HepG2 (cell line): ENCODE measurements around the gene GATC. TPM values are rescaled to one million over a fixed set of nuclear protein-coding genes. Genes with fewer than 3 reads are reported as not detected.

Source experiments
- ATAC-seq: fragments of 200-7000 bp; cut with Tn5 transposase; 3 replicates; pipeline ENCODE4 v1.9.1; 2020; ENCODE audit warnings: mild to moderate bottlenecking, moderate library complexity
- BruUV-seq: library from RNA; stranded (reverse); fragments of 400-500 nt; replicated peaks from 2 replicates; lab custom pipeline; 2021; lab: Mats Ljungman, UMichigan
- CTCF ChIA-PET: fragments of 300-600 bp; formaldehyde crosslinking; extraction: SDS; loops from one replicate; lab custom pipeline; 2021; ENCODE audit warnings: low total read pairs, inconsistent platforms, low intra/inter-chr PET ratio; lab: Yijun Ruan, JAX
- POLR2A ChIA-PET: fragments of 350-600 bp; sonication (Branson Sonifier 250); formaldehyde crosslinking; loops from one replicate; lab custom pipeline; 2020; ENCODE audit warnings: antibody characterized with exemption, inconsistent platforms; lab: Yijun Ruan, JAX
- DNase-seq: peaks from one replicate; pipeline ENCODE4 v3.0.0-alpha.2; 2015; ENCODE audit warnings: low spot score
- FAIRE-seq: peaks from 3 replicates; lab custom pipeline; 2011; peaks lifted over from hg19 to GRCh38; lab: Jason Lieb, UNC
- H2AFZ ChIP-seq: one replicate; pipeline ENCODE4 v1.6.1; 2011; ENCODE audit warnings: low read length, inconsistent platforms
- H3K27ac ChIP-seq: fragments of 300-600 bp; 3 replicates; pipeline ENCODE4 v1.8.0; 2011; ENCODE audit warnings: mixed run types, mild to moderate bottlenecking, mixed read lengths, low read length, inconsistent platforms; ENCODE audit not compliant: insufficient read depth; ENCODE audit errors: extremely low read length
- H3K27me3 ChIP-seq, 2 experiments: fragments of 200-600 bp in 1 of 2; 2 replicates in 1 of 2; 3 replicates in 1 of 2; pipeline versions ENCODE4 v1.6.0 to v1.8.0; 2011; ENCODE audit warnings: low read length in 2 of 2, mild to moderate bottlenecking in 2 of 2, moderate library complexity in 2 of 2, inconsistent platforms in 1 of 2; ENCODE audit not compliant: insufficient read depth in 2 of 2, control insufficient read depth in 1 of 2
- H3K36me3 ChIP-seq, 2 experiments: fragments of 200-600 bp in 1 of 2; replicated peaks in 1 of 2; 2 replicates in 1 of 2; 3 replicates in 1 of 2; pipeline versions ENCODE4 v1.5.1 to v1.8.0; 2011; ENCODE audit warnings: low read length in 2 of 2, inconsistent platforms in 1 of 2; ENCODE audit not compliant: insufficient read depth in 2 of 2, control insufficient read depth in 1 of 2
- H3K4me1 ChIP-seq: 2 replicates; pipeline ENCODE4 v1.5.1; 2012; ENCODE audit warnings: low read length, inconsistent platforms; ENCODE audit not compliant: insufficient read depth
- H3K4me2 ChIP-seq: 2 replicates; pipeline ENCODE4 v1.6.0; 2011; ENCODE audit warnings: low read depth, low read length, inconsistent platforms
- H3K4me3 ChIP-seq, 3 experiments: fragments of 200-600 bp in 1 of 3; sonication (generic), shearing (Covaris generic) in 1 of 3; replicated peaks in 1 of 3; 2 replicates each; pipeline ENCODE4 v1.5.1; 2011 to 2016; ENCODE audit warnings: low read length in 3 of 3, inconsistent platforms in 2 of 3, low read depth in 2 of 3, mild to moderate bottlenecking in 2 of 3, control low read depth in 1 of 3, mixed read lengths in 1 of 3; ENCODE audit not compliant: insufficient read depth in 1 of 3
- H3K79me2 ChIP-seq: one replicate; pipeline ENCODE4 v1.6.1; 2011; ENCODE audit warnings: low read length, inconsistent platforms; ENCODE audit not compliant: insufficient read depth
- H3K9ac ChIP-seq: 2 replicates; pipeline ENCODE4 v1.6.0; 2011; ENCODE audit warnings: mild to moderate bottlenecking, low read depth, low read length, inconsistent platforms; ENCODE audit not compliant: insufficient read depth
- H3K9me3 ChIP-seq: 2 replicates; pipeline ENCODE4 v1.5.1; 2012; ENCODE audit warnings: mild to moderate bottlenecking, low read length
- H4K20me1 ChIP-seq: 2 replicates; pipeline ENCODE4 v1.6.0; 2011; ENCODE audit warnings: inconsistent platforms, mild to moderate bottlenecking, low read length, moderate library complexity; ENCODE audit not compliant: insufficient read depth
- CENPX ChIP-seq: sonication (generic); formaldehyde crosslinking; IDR thresholded peaks from 2 replicates; pipeline ENCODE4 v1.9.0; 2021; ENCODE audit warnings: mild to moderate bottlenecking, missing genetic modification reagents, moderate library complexity
- FOXK1 ChIP-seq: sonication (generic); formaldehyde crosslinking; IDR thresholded peaks from 2 replicates; pipeline ENCODE4 v1.4.0; 2020; ENCODE audit warnings: low read depth, missing genetic modification reagents, borderline replicate concordance
- HES4 ChIP-seq: sonication (generic); formaldehyde crosslinking; IDR thresholded peaks from 2 replicates; pipeline ENCODE4 v1.9.0; 2021; ENCODE audit warnings: mild to moderate bottlenecking, missing genetic modification reagents, borderline replicate concordance
- KDM1A ChIP-seq: IDR thresholded peaks from 2 replicates; pipeline ENCODE4 v1.6.1; 2016; ENCODE audit warnings: missing compliant biosample characterization
- MED13 ChIP-seq: sonication (generic); formaldehyde crosslinking; IDR thresholded peaks from 2 replicates; pipeline ENCODE4 v1.5.0; 2020; ENCODE audit warnings: missing genetic modification reagents
- PAF1 ChIP-seq: IDR thresholded peaks from 2 replicates; pipeline ENCODE4 v1.6.1; 2016; ENCODE audit warnings: missing genetic modification reagents, missing compliant biosample characterization
- RFXANK ChIP-seq: IDR thresholded peaks from 2 replicates; pipeline ENCODE4 v1.6.1; 2016
- ZBTB21 ChIP-seq: sonication (generic); formaldehyde crosslinking; IDR thresholded peaks from 2 replicates; pipeline ENCODE4 v1.4.0; 2020; ENCODE audit warnings: missing genetic modification reagents
- ZFP41 ChIP-seq: sonication (generic); formaldehyde crosslinking; IDR thresholded peaks from 2 replicates; pipeline ENCODE4 v1.4.0; 2020; ENCODE audit warnings: mild to moderate bottlenecking, missing genetic modification reagents, borderline replicate concordance
- ZHX1 ChIP-seq: sonication (generic); formaldehyde crosslinking; IDR thresholded peaks from 2 replicates; pipeline ENCODE4 v1.8.1; 2022; ENCODE audit warnings: low read depth, mild to moderate bottlenecking, missing genetic modification reagents
- ZNF276 ChIP-seq: sonication (generic); formaldehyde crosslinking; IDR thresholded peaks from 2 replicates; pipeline ENCODE4 v1.4.0; 2020; ENCODE audit warnings: mild to moderate bottlenecking, low read depth, missing genetic modification reagents
- ZNF850 ChIP-seq: sonication (generic); formaldehyde crosslinking; conservative IDR thresholded peaks from 2 replicates; pipeline ENCODE4 v1.9.0; 2021; ENCODE audit warnings: mild to moderate bottlenecking, missing genetic modification reagents
- WGBS: methylation state at CpG from one replicate; pipeline ENCODE4 v1.1.6; 2017; ENCODE audit warnings: low lambda C conversion rate; 5-methylcytosine and 5-hydroxymethylcytosine counted together
- in situ Hi-C: cut with HindIII; loops from 2 replicates; pipeline ENCODE4 v1.10.0; 2017; ENCODE audit warnings: low pct_unique_long_range_greater_than_20kb; ENCODE audit not compliant: extremely low pct_ligation_motif_present
- intact Hi-C: fragments of 100-400 bp; cut with micrococcal nuclease; formaldehyde crosslinking; loops from one replicate; pipeline ENCODE4 v1.10.0; 2022; ENCODE audit not compliant: unreplicated experiment
- polyA plus RNA-seq, 8 experiments: library from polyadenylated mRNA; depleted of rRNA in 3 of 8; stranded (reverse) in 7 of 8; unstranded in 1 of 8; fragments of >200 nt; fragmentation: Illumina TruSeq in 4 of 8; extraction: Trizol in 4 of 8; gene quantifications; 2 replicates each; pipeline versions ENCODE4 v1.2.1 to v1.2.3, GENCODE V29; 2011 to 2016; ENCODE audit warnings: low read depth in 4 of 8, missing spikeins in 1 of 8, mixed read lengths in 1 of 8; ENCODE audit not compliant: insufficient read depth in 1 of 8
- total RNA-seq, 5 experiments: library from RNA; depleted of rRNA; stranded (reverse); fragments of >200 nt; fragmentation: Illumina TruSeq; extraction: Trizol; gene quantifications; 2 replicates each; pipeline ENCODE4 v1.2.3, GENCODE V29; 2016; ENCODE audit warnings: low read depth in 1 of 5
- TF ChIP-seq, protein P1 (sequence below): fragments of 450-650 bp; IDR thresholded peaks from 2 replicates; pipeline ENCODE4 v1.6.1; 2017

The GATC gene
- total and polyA plus RNA-seq, 2 of the 13 experiments (the other 11 are each of a cell fraction or from before 2014, with no cell fraction given), result 17.7 to 29.7 TPM

- in situ Hi-C loops (no loop called here), intact Hi-C loops (no loop called here)
- Histone ChIP-seq H3K4me2 (no peak overlapping the region), H2AFZ (no peak overlapping the region), H3K4me1 (0 out of 2 replicates have a peak, but pooled peaks cover 3% of the 10 kb centered on the region), H3K27ac (no peak overlapping the region), H4K20me1 (no peaks in the 10 kb centered on the region), H3K4me3 (no peak overlapping the region), H3K79me2 (no peaks in the 10 kb centered on the region), H3K9ac (no peak overlapping the region), H3K9me3 (no peaks in the 10 kb centered on the region), H3K27me3 (no peaks in the 10 kb centered on the region), H3K36me3 (no peaks in the 10 kb centered on the region)
- ATAC-seq (no peak), DNase-seq (no peak), FAIRE-seq (no peak)
- ChIA-PET CTCF (no interaction called here), POLR2A (interaction anchor here (1.4 kb wide), 1 partner anchor 17 kb away, joined by 3 read pairs; no protein-coding TSS in a partner anchor)
- TF ChIP-seq ZBTB21 (CRISPR knock-in tag), result no peak
- no peak for TF ChIP-seq KDM1A (CRISPR knock-in tag)
- no peak for TF ChIP-seq RFXANK (CRISPR knock-in tag)
- TF ChIP-seq HES4, result no peak
- 96% methylated on average over 1 of the region's 1 CpG for WGBS
- BruUV-seq, result no TSS peak
Measured at GRCh38 chr12:120479458-120479857, 33.2 kb downstream of the GATC start.

DNA sequence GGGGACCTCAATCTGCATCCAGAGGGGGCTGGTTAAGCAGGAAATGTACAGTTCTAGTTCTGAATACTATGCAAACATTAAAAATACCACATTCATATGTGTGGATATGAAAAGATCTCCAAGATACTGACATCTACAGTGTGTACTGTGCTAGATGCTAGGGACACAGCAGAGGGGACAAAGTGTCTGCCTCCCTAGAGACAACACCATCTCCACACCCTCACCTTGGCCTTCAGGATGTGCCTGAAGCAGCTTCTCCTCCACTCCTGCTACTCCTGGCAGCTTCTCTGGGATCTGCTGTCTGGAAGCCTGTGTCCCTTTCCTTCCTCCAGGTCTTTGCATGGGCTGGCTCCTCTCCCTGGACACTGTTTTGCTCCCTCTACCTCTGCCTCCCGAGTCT is 34.0 kb downstream of the GATC start:
- DNase-seq (no peak), FAIRE-seq (no peak), ATAC-seq (no peak)
- WGBS, result 54% methylated on average over 1 of the region's 1 CpG
- BruUV-seq, result no TSS peak
- Histone ChIP-seq H4K20me1 (no peaks in the 10 kb centered on the region), H3K4me2 (no peak overlapping the region), H3K4me3 (no peak overlapping the region), H3K36me3 (no peaks in the 10 kb centered on the region), H3K9ac (no peak overlapping the region), H3K79me2 (no peaks in the 10 kb centered on the region), H3K9me3 (no peaks in the 10 kb centered on the region), H2AFZ (no peak overlapping the region), H3K4me1 (no peaks in the 10 kb centered on the region), H3K27me3 (no peaks in the 10 kb centered on the region), H3K27ac (no peak overlapping the region)
- intact Hi-C loops (no loop called here), in situ Hi-C loops (no loop called here)
- CTCF ChIA-PET, result no interaction called here
- POLR2A ChIA-PET, result interaction anchor here (1.4 kb wide), 1 partner anchor 17 kb away, joined by 3 read pairs; no protein-coding TSS in a partner anchor
- TF ChIP-seq ZNF276 (no peak), ZNF850 (no peak), ZHX1 (CRISPR knock-in tag) (no peak), FOXK1 (CRISPR knock-in tag) (no peak), MED13 (CRISPR knock-in tag) (no peak), PAF1 (no peak), ZFP41 (CRISPR knock-in tag) (no peak), CENPX (CRISPR knock-in tag) (no peak)
- TF ChIP-seq, protein P1, sequence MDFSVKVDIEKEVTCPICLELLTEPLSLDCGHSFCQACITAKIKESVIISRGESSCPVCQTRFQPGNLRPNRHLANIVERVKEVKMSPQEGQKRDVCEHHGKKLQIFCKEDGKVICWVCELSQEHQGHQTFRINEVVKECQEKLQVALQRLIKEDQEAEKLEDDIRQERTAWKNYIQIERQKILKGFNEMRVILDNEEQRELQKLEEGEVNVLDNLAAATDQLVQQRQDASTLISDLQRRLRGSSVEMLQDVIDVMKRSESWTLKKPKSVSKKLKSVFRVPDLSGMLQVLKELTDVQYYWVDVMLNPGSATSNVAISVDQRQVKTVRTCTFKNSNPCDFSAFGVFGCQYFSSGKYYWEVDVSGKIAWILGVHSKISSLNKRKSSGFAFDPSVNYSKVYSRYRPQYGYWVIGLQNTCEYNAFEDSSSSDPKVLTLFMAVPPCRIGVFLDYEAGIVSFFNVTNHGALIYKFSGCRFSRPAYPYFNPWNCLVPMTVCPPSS, result no peak
